Measurements from ENCODE around the gene NFIX. TPM values are rescaled to one million over a fixed set of nuclear protein-coding genes. Genes with fewer than 3 reads are reported as not detected.
A peak's percentile ranks its signal among the peaks of the same experiment; 100 is the strongest.

The NFIX gene
- total and polyA plus RNA-seq, 2 of the 13 experiments (the other 11 are each of a cell fraction or from before 2014, with no cell fraction given): 3.4 to 5.4 TPM

DNA sequence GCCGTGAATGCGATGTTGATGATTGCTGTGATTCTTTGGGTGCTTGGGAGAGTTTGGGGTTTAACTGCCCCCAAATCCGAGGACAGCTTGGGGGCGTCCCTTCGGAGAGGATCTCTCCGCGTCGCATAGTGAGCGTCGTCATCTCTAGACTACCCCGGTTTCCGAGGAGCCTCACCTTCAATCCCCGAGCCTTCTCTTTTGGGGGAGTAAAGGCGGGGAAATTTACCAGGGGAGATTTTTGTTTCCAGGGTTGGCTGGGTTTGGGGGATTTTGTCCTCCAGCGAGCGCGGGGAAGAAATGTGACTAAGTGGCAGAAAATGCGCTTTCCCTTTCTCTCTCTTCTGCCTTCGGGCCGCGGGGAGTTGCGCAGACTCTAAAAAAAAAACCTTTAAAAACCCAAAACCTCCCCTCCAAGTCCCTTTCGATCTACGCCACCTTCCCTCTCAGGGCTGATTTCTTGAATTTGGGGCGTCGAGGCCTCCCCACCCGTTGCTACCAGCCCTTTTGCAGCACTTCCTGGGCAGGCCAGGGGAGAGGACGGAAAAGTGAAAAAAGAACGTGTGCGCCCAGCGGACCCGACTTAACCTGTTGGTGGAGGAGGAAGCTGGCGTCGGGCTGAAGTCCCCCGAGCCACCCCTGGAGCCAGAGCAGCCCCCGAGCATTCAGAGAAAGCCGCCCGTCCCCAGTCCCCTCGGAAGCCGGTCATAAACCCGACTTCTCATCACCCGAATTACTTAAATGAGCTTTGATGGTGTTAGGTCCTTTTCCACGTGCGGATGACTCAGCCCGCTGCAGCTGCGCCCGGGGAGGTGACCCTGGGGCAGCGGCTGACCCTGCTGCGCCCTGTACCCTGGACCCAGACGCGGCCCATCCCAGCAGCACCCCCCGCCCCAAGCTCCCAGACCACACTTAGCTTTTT lies 17.7 kb downstream of the NFIX start (continued):
- TF ChIP-seq, protein P1, sequence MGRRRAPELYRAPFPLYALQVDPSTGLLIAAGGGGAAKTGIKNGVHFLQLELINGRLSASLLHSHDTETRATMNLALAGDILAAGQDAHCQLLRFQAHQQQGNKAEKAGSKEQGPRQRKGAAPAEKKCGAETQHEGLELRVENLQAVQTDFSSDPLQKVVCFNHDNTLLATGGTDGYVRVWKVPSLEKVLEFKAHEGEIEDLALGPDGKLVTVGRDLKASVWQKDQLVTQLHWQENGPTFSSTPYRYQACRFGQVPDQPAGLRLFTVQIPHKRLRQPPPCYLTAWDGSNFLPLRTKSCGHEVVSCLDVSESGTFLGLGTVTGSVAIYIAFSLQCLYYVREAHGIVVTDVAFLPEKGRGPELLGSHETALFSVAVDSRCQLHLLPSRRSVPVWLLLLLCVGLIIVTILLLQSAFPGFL (CRISPR knock-in tag; IDR thresholded peaks at IDR 0.05): no peak
- TF ChIP-seq, protein P2, sequence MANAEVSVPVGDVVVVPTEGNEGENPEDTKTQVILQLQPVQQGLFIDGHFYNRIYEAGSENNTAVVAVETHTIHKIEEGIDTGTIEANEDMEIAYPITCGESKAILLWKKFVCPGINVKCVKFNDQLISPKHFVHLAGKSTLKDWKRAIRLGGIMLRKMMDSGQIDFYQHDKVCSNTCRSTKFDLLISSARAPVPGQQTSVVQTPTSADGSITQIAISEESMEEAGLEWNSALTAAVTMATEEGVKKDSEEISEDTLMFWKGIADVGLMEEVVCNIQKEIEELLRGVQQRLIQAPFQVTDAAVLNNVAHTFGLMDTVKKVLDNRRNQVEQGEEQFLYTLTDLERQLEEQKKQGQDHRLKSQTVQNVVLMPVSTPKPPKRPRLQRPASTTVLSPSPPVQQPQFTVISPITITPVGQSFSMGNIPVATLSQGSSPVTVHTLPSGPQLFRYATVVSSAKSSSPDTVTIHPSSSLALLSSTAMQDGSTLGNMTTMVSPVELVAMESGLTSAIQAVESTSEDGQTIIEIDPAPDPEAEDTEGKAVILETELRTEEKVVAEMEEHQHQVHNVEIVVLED (CRISPR knock-in tag; IDR thresholded peaks at IDR 0.05; ENCODE audit: borderline replicate concordance): no peak
- TF ChIP-seq, protein P3, sequence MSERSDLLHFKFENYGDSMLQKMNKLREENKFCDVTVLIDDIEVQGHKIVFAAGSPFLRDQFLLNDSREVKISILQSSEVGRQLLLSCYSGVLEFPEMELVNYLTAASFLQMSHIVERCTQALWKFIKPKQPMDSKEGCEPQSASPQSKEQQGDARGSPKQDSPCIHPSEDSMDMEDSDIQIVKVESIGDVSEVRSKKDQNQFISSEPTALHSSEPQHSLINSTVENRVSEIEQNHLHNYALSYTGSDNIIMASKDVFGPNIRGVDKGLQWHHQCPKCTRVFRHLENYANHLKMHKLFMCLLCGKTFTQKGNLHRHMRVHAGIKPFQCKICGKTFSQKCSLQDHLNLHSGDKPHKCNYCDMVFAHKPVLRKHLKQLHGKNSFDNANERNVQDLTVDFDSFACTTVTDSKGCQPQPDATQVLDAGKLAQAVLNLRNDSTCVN (CRISPR knock-in tag; IDR thresholded peaks at IDR 0.05; ENCODE audit: borderline replicate concordance): no peak
- TF ChIP-seq HDAC2 (CRISPR knock-in tag; IDR thresholded peaks at IDR 0.05) (peak; percentile 63; the same call in 1 of the 2 replicates), SOX13 (IDR thresholded peaks at IDR 0.05) (no peak), SOX13 (CRISPR knock-in tag; conservative IDR thresholded peaks at IDR 0.05 in 1 of 2, IDR thresholded peaks at IDR 0.05 in 1 of 2) (peak in 1 of 2 experiments; percentile 28; a peak in 1 of 4 replicates), EEA1 (CRISPR knock-in tag; IDR thresholded peaks at IDR 0.05; ENCODE audit: borderline replicate concordance) (no peak), NONO (IDR thresholded peaks at IDR 0.05) (no peak), NONO (CRISPR knock-in tag; conservative IDR thresholded peaks at IDR 0.05) (0 out of 2 replicates have a peak, but pooled peaks have one; percentile 19), ZC3H13 (CRISPR knock-in tag; IDR thresholded peaks at IDR 0.05) (no peak), FOXM1 (CRISPR knock-in tag; IDR thresholded peaks at IDR 0.05) (no peak), SOX6 (IDR thresholded peaks at IDR 0.05) (no peak), SOX6 (CRISPR knock-in tag; IDR thresholded peaks at IDR 0.05) (peak; percentile 65), ZNF773 (CRISPR knock-in tag; IDR thresholded peaks at IDR 0.05; ENCODE audit: borderline replicate concordance) (no peak)
- TF ChIP-seq, protein P4, sequence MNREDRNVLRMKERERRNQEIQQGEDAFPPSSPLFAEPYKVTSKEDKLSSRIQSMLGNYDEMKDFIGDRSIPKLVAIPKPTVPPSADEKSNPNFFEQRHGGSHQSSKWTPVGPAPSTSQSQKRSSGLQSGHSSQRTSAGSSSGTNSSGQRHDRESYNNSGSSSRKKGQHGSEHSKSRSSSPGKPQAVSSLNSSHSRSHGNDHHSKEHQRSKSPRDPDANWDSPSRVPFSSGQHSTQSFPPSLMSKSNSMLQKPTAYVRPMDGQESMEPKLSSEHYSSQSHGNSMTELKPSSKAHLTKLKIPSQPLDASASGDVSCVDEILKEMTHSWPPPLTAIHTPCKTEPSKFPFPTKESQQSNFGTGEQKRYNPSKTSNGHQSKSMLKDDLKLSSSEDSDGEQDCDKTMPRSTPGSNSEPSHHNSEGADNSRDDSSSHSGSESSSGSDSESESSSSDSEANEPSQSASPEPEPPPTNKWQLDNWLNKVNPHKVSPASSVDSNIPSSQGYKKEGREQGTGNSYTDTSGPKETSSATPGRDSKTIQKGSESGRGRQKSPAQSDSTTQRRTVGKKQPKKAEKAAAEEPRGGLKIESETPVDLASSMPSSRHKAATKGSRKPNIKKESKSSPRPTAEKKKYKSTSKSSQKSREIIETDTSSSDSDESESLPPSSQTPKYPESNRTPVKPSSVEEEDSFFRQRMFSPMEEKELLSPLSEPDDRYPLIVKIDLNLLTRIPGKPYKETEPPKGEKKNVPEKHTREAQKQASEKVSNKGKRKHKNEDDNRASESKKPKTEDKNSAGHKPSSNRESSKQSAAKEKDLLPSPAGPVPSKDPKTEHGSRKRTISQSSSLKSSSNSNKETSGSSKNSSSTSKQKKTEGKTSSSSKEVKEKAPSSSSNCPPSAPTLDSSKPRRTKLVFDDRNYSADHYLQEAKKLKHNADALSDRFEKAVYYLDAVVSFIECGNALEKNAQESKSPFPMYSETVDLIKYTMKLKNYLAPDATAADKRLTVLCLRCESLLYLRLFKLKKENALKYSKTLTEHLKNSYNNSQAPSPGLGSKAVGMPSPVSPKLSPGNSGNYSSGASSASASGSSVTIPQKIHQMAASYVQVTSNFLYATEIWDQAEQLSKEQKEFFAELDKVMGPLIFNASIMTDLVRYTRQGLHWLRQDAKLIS (CRISPR knock-in tag; IDR thresholded peaks at IDR 0.05): no peak
- TF ChIP-seq, protein P5, sequence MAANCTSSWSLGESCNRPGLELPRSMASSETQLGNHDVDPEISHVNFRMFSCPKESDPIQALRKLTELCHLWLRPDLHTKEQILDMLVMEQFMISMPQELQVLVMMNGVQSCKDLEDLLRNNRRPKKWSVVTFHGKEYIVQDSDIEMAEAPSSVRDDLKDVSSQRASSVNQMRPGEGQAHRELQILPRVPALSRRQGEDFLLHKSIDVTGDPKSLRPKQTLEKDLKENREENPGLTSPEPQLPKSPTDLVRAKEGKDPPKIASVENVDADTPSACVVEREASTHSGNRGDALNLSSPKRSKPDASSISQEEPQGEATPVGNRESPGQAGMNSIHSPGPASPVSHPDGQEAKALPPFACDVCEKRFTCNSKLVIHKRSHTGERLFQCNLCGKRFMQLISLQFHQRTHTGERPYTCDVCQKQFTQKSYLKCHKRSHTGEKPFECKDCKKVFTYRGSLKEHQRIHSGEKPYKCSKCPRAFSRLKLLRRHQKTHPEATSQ (CRISPR knock-in tag; IDR thresholded peaks at IDR 0.05; ENCODE audit: borderline replicate concordance): no peak
- TF ChIP-seq, protein P6, sequence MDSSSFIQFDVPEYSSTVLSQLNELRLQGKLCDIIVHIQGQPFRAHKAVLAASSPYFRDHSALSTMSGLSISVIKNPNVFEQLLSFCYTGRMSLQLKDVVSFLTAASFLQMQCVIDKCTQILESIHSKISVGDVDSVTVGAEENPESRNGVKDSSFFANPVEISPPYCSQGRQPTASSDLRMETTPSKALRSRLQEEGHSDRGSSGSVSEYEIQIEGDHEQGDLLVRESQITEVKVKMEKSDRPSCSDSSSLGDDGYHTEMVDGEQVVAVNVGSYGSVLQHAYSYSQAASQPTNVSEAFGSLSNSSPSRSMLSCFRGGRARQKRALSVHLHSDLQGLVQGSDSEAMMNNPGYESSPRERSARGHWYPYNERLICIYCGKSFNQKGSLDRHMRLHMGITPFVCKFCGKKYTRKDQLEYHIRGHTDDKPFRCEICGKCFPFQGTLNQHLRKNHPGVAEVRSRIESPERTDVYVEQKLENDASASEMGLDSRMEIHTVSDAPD (CRISPR knock-in tag; IDR thresholded peaks at IDR 0.05): no peak
